A549 (cell line): Measurements from ENCODE around the gene PKDCC.

Source experiments
- HDAC2 ChIP-seq: fragments of 200-600 bp; sonication (generic); IDR thresholded peaks from 2 replicates; pipeline ENCODE4 v1.6.1; 2016
- NFE2L2 ChIP-seq: fragments of 150-350 bp; conservative IDR thresholded peaks from 2 replicates; pipeline ENCODE4 v1.6.1; 2014; ENCODE audit warnings: low read length
- TF ChIP-seq, protein P1 (sequence below): fragments of >200 bp; sonication (Bioruptor Twin); formaldehyde crosslinking; IDR thresholded peaks from 3 replicates; pipeline ENCODE4 v1.5.1; 2016

DNA sequence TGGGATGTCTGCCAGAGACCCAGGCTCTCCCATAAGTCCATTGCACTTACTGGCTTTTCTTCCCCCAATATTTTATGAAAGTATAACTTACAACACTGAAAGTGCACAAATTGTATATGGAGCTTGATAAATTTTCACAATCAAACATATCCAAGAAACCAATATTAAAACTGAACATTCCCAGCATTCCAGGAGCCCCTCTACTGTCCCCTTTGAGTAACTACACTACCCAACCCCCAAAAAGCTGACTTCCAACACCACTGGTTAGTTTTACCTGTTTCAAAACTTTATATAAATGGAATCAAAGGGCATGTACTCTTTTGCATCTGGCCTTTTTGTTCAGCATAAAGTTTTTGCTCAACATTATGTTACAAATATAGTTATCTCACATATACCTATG is 35.2 kb upstream of the PKDCC start:
- TF ChIP-seq, protein P1, sequence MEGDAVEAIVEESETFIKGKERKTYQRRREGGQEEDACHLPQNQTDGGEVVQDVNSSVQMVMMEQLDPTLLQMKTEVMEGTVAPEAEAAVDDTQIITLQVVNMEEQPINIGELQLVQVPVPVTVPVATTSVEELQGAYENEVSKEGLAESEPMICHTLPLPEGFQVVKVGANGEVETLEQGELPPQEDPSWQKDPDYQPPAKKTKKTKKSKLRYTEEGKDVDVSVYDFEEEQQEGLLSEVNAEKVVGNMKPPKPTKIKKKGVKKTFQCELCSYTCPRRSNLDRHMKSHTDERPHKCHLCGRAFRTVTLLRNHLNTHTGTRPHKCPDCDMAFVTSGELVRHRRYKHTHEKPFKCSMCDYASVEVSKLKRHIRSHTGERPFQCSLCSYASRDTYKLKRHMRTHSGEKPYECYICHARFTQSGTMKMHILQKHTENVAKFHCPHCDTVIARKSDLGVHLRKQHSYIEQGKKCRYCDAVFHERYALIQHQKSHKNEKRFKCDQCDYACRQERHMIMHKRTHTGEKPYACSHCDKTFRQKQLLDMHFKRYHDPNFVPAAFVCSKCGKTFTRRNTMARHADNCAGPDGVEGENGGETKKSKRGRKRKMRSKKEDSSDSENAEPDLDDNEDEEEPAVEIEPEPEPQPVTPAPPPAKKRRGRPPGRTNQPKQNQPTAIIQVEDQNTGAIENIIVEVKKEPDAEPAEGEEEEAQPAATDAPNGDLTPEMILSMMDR: no peak
- TF ChIP-seq NFE2L2 (no peak), HDAC2 (no peak)
